Forelimb muscle (tissue), 1 donor: Measurements from ENCODE around the gene NDOR1. TPM values are rescaled to one million over a fixed set of nuclear protein-coding genes. Genes with fewer than 3 reads are reported as not detected.

Experiments
- DNase-seq: peaks from one replicate; pipeline ENCODE4 v3.0.0-alpha.2; 2013; ENCODE audit warnings: low read depth
- polyA plus RNA-seq: library from polyadenylated mRNA; unstranded; fragments of 120-200 nt; gene quantifications from one replicate; pipeline ENCODE4 v1.2.1, GENCODE V29; 2013; ENCODE audit not compliant: insufficient read length

NDOR1 gene
- polyA plus RNA-seq, 1 donor: 7.0 TPM

DNA sequence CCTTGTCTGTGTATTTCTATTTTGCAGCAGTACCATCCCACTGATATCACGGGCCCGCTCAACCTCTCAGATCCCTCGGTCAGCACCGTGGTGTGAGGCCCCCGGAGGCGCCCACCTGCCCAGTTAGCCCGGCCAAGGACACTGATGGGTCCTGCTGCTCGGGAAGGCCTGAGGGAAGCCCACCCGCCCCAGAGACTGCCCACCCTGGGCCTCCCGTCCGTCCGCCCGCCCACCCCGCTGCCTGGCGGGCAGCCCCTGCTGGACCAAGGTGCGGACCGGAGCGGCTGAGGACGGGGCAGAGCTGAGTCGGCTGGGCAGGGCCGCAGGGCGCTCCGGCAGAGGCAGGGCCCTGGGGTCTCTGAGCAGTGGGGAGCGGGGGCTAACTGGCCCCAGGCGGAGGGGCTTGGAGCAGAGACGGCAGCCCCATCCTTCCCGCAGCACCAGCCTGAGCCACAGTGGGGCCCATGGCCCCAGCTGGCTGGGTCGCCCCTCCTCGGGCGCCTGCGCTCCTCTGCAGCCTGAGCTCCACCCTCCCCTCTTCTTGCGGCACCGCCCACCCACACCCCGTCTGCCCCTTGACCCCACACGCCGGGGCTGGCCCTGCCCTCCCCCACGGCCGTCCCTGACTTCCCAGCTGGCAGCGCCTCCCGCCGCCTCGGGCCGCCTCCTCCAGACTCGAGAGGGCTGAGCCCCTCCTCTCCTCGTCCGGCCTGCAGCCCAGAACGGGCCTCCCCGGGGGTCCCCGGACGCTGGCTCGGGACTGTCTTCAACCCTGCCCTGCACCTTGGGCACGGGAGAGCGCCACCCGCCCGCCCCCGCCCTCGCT, 37.5 kb upstream of the NDOR1 start:
- DNase-seq: no peak

DNA sequence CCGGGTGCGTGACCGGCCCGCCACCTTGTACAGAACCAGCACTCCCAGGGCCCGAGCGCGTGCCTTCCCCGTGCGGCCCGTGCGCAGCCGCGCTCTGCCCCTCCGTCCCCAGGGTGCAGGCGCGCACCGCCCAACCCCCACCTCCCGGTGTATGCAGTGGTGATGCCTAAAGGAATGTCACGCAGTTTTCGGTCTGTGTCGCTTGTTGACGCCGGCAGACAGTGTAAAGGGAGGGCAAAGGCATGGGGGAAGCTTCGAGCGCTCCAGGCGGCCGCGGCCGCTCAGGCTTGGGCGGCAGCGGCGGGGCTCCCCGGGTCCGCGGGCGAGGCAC, 37.0 kb upstream of the NDOR1 start:
- no peak for DNase-seq

DNA sequence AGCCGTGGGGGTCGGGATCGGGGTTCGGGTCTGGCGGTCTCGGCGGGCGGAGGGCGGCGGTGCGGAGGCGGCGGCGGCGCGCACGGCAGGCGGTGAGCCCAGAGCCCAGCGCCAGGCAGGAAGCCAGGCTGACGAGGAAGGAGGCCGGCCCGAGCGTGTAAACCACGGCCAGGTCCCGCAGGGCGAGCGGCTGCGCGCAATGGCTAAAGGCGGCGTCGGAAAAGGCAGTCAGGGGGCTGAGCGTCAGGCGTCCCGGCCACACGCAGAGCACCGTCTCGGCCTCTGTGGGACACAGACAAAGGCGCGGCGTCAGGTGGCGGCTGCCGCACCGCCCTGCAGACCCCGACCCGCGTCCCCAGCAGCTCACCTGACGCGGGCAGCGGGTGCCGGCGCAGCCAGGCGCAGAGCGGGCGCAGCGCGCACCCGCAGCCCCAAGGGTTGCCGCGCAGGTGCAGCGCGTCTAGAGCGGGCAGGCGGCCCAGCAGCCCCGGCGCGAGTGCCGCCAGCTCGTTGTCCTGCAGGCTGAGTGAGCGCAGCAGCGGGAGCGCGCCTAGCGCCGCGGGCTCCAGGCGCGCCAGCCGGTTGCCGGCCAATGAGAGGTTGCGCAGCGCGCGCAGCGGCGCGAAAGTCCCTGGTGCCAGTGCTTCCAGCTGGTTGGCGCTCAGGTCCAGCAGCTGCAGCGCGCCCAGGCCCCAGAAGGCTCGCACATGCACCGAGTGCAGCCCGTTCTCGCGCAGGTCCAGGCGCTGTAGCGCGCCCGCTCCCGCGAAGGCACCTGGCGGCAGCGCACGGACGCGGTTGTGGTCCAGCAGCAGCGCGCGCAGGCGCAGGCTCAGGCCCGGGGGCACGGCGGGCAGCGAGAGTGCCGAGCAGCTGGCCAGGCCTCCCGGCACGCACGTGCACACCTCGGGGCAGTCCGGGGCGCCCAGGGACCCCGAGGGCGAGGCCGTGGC, 36.3 kb upstream of the NDOR1 start:
- DNase-seq: no peak

DNA sequence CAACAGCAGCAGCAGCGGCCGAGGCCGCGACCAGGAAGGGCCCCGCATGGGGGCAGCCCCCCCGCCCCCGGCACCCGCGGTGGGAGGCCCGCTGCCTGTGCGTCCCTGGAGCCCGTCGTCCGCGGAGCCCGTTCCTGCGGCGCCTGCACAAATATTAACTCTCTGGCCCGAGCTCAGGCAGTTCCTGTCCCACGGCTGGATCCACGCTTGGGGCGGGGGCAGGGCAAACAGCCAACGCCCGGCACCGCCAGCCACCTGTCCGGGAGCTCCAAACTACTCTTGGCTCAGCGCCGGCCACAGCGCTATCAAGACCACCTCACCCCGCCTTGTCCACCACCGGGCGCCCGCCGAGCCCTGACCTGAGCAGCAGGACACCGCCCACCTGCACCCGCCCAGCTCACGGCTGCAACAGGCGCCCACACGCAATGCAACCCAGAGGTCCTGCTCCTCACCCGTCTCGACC, 35.6 kb upstream of the NDOR1 start, which contains the start of gene LRRC26:
LRRC26 (minus strand) TSS at position 156 of the 463 bp plus-strand sequence; CDS start at position 48, 108 bp downstream.
- no peak for DNase-seq

DNA sequence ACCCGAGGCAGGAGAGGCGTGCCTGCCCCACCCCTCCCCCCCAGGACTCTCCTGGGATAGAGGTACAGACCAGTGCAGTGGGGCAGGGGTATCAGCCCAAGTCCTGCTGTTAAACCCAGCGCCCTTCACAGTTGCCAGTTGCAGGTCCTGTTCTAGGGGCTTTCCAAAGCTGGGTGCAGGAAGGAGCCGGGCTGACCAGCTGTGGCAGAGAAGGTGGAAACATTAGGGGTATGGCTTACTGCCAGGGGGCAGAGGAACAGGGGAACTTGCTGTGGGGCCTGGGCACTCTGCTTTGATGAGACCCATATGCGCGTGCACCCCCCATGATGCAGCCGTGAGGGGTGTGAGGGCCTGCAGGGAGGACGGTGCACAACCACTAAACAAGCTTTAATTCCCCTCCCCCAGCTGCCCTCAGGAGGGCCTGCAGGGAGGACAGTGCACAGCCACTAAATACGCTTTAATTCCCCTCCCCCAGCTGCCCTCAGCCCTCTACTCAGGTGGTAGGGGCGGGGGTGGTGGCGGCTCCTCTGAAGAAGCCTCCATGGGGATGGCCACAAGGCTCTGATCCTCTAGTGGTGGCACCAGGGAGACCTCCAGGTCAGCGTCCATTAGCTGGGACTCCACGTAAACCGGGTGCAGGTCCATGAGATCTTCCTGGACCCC, 34.9 kb upstream of the NDOR1 start:
- no peak for DNase-seq

DNA sequence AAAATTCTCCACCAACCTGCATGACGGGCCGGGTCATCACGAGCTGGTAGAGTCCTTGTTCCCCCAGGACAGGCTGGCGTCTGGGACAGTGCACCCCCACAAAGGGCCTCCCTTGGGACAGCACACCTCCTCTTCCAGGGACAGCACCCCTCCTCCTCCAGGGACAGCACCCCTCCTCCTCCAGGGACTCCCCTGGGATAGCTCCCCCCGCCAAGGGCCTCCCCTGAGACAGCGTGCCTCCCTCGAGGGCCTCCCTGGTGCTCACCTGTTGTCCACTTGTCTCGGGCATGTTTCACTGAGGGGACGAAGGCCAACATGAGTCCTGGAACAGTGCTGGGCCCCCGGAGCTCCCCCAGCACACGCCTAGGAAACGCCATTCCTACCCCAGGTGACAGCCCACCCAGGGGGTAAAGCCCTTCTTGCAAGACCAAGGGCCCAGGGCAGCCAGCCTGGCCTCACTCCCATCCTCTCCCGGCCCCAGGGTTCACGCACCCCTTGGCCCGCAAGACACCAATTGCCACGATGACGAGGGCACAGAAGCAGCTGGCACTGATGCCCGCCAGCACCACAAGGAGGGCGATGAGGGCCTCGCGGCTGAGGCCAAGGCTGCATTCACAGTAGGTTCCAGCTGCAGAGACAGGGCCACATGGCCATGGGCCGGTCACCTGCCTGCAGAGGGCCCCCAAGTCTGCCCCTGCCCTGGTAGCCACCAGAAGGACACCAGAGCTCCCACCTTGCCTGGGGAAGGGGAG, 34.2 kb upstream of the NDOR1 start:
- no peak for DNase-seq

DNA sequence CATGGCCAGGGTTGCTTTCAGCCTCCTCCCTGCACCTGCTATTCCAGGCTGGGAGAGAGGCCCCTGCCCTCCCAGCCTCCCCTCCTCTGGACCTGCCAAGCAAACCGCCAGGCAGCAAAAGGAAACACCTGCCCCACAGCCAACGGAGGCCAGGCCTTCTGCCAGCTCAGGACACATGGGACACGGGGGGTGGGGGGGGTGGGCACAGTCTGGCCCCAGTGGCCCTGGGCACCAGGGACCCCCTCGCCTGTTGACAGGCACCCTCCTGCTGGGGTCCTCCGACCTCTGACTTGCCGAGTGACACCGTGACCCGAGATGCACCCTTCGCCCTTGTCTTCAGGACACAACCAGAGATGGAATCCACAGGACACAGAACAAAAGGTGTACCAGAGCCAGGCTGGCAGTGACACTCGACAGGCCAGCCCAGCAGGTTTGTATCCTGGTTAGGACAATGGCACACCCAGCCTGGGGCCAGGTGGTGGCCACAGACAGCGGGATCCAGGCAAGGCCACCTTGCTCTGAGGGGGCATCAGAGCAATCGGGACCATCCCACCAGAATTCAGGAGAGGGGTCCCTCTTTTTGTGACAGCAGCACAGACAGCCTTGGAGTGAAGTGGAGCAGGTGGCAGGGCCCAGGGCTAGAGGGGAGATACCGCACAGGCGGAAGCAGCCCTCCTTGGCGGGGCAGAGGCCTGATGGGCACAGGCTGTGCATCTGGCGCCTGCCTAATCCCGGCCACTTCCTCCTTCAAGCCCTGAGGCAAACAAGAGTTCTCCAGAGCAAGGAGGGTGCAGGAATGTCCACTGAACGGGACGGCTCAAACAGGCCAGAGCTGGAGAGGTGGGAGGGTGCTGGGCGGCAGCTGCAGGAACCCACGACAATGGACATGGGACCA, 32.4 kb upstream of the NDOR1 start:
- no peak for DNase-seq

DNA sequence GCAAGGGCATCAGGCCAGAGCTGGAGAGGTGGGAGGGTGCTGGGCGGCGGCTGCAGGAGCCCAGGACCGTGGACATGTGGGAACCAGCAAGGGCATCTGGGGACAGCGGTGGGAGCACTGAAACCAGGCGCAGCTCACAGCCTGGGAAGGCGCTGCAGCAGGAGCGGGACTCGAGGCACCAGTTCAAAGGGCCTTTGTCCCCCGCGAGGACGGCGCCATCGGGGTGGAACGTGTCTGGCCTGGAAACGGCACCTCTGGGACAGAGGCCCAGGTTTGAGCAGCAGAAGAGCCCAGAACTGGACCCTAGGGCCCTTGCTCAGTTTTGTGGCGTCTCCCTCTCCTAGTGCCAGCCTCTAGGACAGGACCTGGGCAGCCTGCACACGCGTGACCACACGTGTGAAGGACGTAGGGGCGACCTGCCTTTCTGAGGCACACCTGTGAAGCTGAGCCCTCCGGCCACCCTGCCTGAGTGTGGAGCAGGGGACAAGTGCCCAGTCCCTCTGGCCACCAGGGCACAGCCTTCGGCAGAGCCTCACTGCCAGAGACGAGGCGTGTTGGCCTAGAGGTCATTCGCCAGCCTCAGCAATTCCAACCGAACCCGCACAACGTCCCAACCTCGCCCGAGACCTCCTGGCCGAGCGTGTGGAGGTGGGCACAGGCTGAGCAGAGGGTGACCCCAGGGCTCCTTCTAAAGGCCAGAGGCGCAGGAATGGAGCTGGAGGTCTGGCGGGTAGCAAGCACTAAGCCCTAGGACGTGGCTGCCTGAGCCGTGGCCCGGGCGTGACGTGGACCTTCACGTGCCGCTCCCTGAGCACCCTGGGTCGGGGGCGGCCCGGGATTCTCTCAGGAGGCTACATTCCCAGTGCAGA, 31.5 kb upstream of the NDOR1 start:
- DNase-seq: no peak

DNA sequence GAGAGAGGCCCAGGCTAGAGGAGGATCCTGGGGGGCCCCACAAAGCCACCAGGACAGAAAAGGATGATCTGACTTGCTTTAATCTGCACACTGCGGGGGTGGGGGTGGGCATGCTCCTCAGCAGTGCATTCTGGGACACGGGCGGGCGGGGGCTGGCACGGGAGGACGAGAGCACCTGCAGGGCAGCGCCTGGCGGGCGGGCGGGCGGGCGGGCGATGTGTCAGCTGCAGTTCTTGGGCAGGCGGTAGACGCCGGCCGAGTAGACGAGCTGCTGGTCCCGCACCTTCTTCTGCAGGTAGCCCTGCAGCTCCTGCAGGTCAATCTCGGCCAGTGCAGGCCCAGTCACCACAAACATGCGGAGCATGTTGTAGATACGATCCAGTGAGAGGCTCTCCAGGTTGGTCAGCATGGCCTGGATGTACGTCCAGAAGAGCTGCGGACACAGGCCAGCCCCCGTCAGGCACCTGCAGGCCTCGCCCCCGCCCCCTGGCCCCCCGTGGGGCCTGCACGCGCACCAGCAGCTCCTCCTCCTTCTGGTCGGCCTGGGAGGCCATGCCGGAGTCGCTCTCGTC, 30.7 kb upstream of the NDOR1 start:
- no peak for DNase-seq

DNA sequence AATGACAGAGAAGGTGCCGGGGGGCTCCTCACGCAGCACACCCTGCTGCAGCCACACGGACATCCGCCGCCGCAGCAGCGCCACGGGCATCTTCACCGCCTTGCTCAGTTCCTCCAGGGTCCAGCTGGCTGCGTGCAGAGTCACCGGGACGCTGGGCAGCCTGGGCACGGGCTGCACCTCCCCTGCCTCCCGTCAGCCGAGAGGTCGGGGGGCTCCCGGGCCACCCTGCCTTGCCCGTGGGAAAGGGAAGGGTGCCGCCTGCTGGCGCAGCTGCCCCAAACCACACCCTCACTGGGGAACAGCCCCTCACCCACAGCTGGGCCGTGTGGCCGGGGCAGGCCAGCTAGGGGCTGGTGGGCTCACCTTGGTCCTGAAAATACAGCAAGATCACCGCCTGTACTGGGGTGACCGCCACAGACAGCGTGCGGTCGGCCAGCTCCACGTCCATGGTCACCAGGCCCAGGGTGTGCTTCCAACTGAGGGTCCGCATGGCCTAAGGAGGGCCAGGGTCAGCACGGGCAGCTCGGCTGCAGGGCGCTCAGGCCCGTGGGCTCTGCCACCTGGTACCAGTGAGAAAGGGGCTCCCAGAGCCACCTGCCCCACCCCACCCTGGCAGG, 30.0 kb upstream of the NDOR1 start:
- DNase-seq: no peak

DNA sequence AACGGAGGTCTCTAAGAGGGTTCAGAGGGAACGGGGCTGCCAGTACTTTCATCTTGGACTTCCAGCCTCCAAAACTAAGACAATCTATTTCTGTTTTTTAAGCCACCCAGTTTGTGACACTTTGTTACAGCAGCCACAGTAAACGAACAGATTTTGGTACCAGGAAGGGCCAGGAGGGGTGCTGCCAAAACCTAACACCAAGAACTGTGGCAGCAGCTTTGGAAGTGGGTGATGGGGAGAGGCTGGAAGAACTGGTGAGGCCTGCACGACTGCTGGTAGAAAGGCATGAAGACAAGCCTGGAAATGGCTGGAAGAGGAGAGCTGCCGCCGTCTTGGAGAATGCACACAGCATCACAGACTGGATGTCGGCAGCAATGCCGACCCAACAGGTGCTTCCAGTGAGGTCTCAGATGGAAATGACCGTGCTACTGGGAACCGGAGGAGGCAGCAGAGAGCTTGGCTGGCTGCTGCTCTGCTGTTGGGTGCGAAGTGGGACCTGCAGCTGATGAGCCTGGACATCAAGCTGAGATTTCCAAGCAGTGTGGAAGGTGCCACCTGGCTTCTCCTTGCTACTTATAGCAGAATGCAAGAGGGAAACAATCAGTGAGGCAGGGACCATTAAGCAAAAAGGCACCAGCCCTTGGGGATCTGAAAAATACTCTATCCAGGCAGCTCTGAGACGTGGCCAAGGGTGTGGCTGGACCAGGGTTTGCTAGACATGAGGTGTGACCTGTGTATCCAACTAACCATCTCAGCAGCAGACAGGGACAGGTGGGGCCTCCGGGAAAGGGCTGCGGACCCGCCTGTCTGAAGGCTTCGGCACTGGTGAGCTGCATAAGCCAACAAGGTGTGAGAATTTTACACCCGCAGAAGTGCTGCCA, 29.0 kb upstream of the NDOR1 start:
- no peak for DNase-seq

DNA sequence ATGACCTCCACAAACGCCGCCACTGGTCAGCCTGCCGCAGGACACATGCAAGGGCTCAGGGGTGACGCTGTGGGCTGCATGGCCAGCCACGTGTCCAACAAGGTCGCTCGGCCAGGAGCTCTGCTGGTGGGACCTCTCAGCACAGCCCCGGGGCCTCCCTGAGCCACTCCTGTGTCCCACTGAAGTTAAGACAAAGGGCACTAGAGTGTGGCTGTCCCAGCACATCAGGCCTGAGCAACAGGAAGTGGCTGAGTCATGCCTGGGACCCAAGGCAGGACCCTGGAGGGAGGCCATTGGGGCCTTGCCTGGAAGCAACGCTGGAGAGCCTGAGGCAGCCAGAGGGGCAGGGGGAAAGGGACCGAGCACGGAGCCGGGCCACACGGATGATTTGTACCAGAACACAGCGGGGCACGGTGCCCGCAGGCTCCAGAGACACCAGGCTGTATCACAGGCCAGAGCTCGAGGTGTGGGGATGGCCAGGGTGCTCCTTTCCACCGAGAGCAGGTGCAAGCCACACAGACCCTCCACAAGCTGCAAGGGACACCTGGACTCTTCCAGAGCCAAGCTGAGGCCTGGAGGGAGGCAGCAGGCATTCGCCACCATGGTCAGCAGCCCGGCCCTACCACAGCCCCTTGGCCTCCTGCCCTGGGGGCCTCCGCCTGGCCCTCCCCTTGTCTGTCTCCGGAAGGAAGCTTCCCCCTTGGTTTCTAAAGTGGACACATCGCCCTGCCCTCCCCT, 27.1 kb upstream of the NDOR1 start:
- DNase-seq: no peak

DNA sequence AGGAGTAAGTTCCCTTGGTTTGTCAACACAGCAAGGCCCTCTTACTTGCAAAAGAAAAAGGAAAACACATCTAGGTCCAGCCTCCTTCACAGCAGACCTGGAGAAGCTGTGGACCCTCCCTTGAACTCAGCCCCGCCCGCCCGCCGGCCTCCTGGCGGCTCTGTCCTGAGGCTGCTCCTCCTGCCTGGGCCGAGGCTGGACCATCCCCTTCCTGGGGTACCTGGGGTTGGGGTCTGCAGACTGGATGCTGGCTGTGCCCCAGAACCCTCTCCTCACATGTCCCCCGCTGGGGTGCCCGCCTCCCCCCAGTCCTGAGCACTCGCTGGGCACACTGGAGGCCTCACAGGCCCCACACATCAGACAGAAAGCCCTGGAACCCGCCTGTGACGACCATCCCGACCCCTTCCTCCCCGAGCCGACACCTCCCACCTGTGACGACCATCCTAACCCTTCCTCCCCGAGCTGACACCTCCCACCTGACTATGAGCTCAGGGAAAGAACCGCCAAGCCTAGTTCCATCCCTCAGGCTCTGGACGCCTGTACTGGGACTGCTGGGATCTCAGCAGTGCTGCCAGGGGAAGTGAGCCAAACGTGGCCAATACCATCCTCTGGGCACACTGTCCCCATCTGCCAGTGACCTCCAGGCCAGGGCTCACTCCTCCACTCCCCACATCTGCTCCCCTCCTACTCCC, 26.4 kb upstream of the NDOR1 start:
- no peak for DNase-seq

DNA sequence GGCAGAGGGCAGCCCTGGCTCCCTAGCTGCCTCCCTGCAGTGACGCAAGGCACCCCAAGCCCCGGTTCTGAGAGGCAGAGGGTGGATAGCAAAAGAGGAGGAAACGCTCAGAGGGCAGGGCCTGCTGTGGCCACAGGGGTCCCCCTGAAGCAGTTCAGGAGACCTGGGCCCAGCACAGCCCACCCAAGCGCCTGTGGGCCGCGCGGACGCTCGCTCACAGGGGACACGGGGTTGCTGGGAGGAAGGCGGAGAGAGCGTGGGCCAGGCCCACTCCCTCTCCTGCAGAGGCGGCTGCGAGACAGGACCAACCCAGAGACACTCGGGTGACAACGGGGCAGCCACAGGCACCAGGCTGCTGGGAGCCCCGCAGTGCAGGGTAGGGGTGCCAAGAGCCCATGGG, 25.7 kb upstream of the NDOR1 start:
- DNase-seq: no peak

DNA sequence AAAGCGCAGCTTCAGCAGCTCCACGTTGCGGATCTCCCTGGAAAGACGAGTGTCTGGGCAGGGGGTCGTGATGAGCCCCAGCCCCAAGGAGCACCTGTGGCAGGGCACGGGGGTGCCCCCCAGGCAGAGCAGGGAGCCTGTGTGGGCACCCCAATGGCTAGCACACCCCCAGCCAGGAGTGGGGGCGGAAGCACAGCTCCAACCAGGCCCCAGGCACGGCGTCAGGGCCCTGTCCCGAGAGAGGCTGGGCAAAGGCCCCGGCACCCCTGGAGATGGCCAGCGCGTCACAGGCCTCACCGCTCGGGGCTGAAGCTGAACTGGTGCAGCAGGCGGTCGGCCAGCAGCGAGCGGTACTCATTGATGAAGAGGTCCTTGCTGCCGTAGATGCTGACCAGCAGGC, 25.0 kb upstream of the NDOR1 start:
- DNase-seq: no peak

DNA sequence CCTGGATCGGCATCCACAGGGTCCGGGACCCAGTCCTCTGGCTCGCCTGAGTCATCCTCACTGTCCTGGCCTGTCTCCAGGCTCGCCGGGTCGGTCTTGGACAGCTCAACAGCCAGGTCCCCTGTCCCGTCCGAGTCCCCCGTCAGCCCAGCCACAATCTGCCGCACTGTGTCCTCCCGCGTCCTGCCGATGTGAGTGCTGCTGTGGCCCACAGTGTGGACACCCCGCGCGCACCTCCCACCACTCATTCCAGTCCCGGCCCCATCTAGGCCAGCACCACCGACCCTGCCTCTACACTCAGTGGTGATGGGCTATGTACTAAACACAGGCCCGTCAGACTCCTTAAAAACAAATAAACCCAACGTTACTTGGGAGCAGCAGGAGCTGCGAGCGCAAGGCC, 23.8 kb upstream of the NDOR1 start:
- DNase-seq: no peak
